Parathyroid adenoma (tissue), 2 donors: ENCODE results near the gene USP46.

Experiments
- H2AFZ ChIP-seq: fragments of 300-600 bp; sonication (generic); one replicate; pipeline ENCODE4 v1.7.0; 2017; ENCODE audit warnings: antibody characterized with exemption, mild to moderate bottlenecking
- H3K27ac ChIP-seq: fragments of 300-600 bp; sonication (generic); one replicate; pipeline ENCODE4 v1.7.0; 2017
- H3K27me3 ChIP-seq: fragments of 300-600 bp; sonication (generic); one replicate; pipeline ENCODE4 v1.7.0; 2017; ENCODE audit warnings: low read length; ENCODE audit not compliant: control insufficient read depth, insufficient read depth
- H3K36me3 ChIP-seq: fragments of 300-600 bp; sonication (generic); one replicate; pipeline ENCODE4 v1.7.0; 2017; ENCODE audit warnings: low read length; ENCODE audit not compliant: control insufficient read depth, insufficient read depth
- H3K4me1 ChIP-seq: fragments of 300-600 bp; sonication (generic); one replicate; pipeline ENCODE4 v1.7.0; 2017; ENCODE audit warnings: control low read depth
- H3K4me2 ChIP-seq: fragments of 300-600 bp; sonication (generic); one replicate; pipeline ENCODE4 v1.7.0; 2017; ENCODE audit warnings: low read length
- H3K4me3 ChIP-seq: fragments of 300-600 bp; sonication (generic); one replicate; pipeline ENCODE4 v1.7.0; 2017; ENCODE audit warnings: low read depth, low read length
- H3K79me2 ChIP-seq: fragments of 300-600 bp; sonication (generic); one replicate; pipeline ENCODE4 v1.7.0; 2017; ENCODE audit warnings: control low read depth
- H3K9ac ChIP-seq: fragments of 300-600 bp; sonication (generic); one replicate; pipeline ENCODE4 v1.7.0; 2017; ENCODE audit warnings: mild to moderate bottlenecking
- H3K9me3 ChIP-seq: fragments of 300-600 bp; sonication (generic); one replicate; pipeline ENCODE4 v1.7.0; 2017; ENCODE audit warnings: low read length; ENCODE audit not compliant: control insufficient read depth
- TF ChIP-seq, protein P1 (sequence below): fragments of 300-600 bp; sonication (generic); IDR thresholded peaks from one replicate; pipeline ENCODE4 v1.7.0; 2017; ENCODE audit warnings: antibody characterized with exemption, mild to moderate bottlenecking
- donor health status: primary hyperparathyroidism.

USP46 gene

DNA sequence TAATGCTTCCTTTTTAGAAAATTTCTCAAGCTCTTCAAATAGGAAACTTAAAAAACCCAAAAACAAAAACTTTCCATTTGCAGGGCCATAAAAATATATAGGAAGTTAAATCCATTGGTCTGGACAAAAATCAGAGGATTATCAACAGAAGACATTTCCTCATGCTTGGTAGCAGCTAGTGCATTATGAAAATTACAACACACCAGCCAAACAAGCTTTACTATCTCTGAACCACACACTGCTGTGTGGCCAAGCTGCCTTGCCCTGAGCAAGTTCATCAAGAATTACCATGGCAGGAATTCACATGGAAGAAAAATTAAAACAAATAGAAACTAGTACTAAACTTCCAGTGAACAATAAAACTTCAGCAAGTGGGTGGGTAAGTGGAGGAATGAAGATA, 3.6 kb downstream of the USP46 start:
- Histone ChIP-seq H3K27me3 (no peaks in the 10 kb centered on the region), H3K4me1 (no peaks in the 10 kb centered on the region), H3K36me3 (no peaks in the 10 kb centered on the region), H3K9ac (no peak overlapping the region), H3K4me2 (no peak overlapping the region), H3K4me3 (no peak overlapping the region), H3K79me2 (no peaks in the 10 kb centered on the region), H3K9me3 (no peaks in the 10 kb centered on the region), H3K27ac (no peak overlapping the region), H2AFZ (no peak overlapping the region)
- TF ChIP-seq, protein P1, sequence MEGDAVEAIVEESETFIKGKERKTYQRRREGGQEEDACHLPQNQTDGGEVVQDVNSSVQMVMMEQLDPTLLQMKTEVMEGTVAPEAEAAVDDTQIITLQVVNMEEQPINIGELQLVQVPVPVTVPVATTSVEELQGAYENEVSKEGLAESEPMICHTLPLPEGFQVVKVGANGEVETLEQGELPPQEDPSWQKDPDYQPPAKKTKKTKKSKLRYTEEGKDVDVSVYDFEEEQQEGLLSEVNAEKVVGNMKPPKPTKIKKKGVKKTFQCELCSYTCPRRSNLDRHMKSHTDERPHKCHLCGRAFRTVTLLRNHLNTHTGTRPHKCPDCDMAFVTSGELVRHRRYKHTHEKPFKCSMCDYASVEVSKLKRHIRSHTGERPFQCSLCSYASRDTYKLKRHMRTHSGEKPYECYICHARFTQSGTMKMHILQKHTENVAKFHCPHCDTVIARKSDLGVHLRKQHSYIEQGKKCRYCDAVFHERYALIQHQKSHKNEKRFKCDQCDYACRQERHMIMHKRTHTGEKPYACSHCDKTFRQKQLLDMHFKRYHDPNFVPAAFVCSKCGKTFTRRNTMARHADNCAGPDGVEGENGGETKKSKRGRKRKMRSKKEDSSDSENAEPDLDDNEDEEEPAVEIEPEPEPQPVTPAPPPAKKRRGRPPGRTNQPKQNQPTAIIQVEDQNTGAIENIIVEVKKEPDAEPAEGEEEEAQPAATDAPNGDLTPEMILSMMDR: no peak

DNA sequence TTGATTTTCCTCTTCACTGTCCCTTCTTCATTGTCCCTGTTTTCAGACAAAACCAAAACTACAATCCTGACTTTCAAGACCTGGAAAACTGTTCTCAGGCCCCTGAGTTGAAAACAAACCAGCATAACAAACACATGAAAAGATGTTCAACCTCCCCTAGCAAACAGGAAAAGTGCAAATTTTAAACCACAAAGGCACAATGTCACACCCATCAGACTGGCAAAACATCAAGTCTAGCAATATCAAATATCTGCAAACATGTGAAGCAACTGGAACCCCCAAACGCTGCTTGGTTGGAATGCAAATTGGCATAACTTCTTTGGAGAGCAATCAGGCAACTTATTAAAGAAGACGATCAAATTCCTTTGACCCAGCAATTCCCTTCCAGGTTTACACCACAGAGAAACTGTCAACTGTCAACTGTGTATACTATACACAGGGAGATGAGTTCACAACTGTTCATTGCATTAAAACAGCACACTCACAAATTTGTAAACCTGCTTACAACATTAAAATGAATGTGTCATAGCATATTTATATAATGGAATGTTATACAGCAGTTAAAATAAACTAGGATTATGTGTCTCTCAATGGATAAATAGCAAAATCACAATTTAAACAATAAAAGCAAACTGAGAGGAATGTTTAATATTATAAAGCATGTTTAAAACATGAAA, 7.0 kb downstream of the USP46 start:
- Histone ChIP-seq H3K4me2 (no peak overlapping the region), H2AFZ (no peak overlapping the region), H3K79me2 (no peaks in the 10 kb centered on the region), H3K27ac (no peak overlapping the region), H3K9ac (no peak overlapping the region), H3K9me3 (no peaks in the 10 kb centered on the region), H3K36me3 (no peaks in the 10 kb centered on the region), H3K4me3 (no peak overlapping the region), H3K4me1 (no peaks in the 10 kb centered on the region), H3K27me3 (no peaks in the 10 kb centered on the region)
- TF ChIP-seq, protein P1: no peak

DNA sequence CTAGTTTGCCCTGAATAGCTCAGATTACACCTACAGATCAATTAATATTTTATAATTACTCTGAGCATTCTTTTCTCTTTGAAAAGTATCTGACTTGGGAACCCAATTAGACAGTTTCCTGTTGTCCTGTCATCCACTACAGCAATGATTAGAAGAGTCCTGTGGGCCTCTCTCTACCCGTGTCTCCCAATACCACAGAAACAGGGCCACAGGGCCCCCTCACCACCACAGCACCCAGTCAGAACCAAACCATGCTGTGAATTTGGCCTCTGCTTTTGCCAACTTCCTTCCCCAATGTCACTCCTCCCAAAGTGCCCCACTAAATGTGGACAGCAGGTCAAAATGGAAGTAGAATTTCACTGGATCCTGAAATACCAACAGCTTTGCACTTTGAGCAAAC, 10.3 kb downstream of the USP46 start:
- Histone ChIP-seq H3K4me3 (no peak overlapping the region), H3K27me3 (no peaks in the 10 kb centered on the region), H3K4me2 (no peak overlapping the region), H3K27ac (no peak overlapping the region), H2AFZ (no peak overlapping the region), H3K36me3 (no peaks in the 10 kb centered on the region), H3K79me2 (peaks cover 8% of the 10 kb centered on the region), H3K9ac (no peak overlapping the region), H3K4me1 (no peaks in the 10 kb centered on the region), H3K9me3 (no peaks in the 10 kb centered on the region)
- TF ChIP-seq, protein P1: no peak

DNA sequence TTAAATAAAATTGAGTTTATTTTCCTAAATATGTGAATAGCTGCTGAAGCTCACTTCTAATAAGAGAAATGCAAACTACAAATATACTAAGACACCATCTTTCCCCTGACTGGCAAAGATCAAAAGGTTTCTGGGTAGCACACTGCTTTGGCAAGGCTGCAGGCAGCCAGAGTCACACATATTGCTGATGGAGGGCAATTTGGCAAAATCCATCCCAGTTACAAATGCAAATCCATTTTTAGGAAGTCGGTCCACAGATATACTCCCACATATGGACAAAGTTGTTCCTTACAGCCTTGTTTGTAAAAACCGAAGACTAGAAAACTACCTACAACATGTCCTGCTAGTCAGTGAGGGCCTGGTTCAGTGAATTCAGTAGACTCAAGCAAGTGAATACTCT, 12.4 kb downstream of the USP46 start:
- no peak overlapping the region for H2AFZ ChIP-seq
- TF ChIP-seq, protein P1: no peak
- no peaks in the 10 kb centered on the region for H3K36me3 ChIP-seq
- H3K4me3 ChIP-seq: no peak overlapping the region
- no peak overlapping the region for H3K4me2 ChIP-seq
- H3K9me3 ChIP-seq: no peaks in the 10 kb centered on the region
- no peak overlapping the region for H3K27ac ChIP-seq
- H3K27me3 ChIP-seq: no peaks in the 10 kb centered on the region
- H3K4me1 ChIP-seq: no peaks in the 10 kb centered on the region
- H3K9ac ChIP-seq: no peak overlapping the region
- peaks cover 19% of the 10 kb centered on the region for H3K79me2 ChIP-seq

DNA sequence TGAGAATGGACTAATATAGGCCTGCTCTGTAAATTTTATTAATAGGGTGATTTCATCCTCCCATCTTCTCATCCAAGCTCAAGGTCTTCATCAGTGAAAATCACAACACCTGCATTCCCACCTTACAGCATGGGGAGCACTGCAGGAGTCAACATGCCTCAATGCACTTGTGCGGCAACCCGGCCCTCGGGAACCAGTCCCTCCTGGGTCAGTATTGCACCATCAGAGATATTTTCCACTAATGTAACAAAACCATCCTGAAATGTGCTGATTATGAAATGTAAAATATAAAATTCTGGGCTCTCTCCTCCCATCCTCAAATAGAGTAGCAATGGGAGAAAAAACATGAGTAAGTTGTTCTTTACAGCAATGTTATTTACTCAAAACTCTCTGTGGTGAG, 13.0 kb downstream of the USP46 start:
- Histone ChIP-seq H3K4me1 (no peaks in the 10 kb centered on the region), H3K79me2 (peaks cover 20% of the 10 kb centered on the region), H3K9me3 (no peaks in the 10 kb centered on the region), H3K9ac (no peak overlapping the region), H2AFZ (no peak overlapping the region), H3K27me3 (no peaks in the 10 kb centered on the region), H3K4me2 (no peak overlapping the region), H3K36me3 (no peaks in the 10 kb centered on the region), H3K4me3 (no peak overlapping the region), H3K27ac (no peak overlapping the region)
- TF ChIP-seq, protein P1: no peak
